GM03348 (cell line): ENCODE results near the gene PCDHGA7.
"Not testable (repeated sequence)": the region's sequence is repeated elsewhere in the genome, so short reads cannot be mapped to it uniquely, and the experiment has no call there.

Experiments used
- DNase-seq: peaks from one replicate; pipeline ENCODE4 v3.0.0; 2012; ENCODE audit warnings: low spot score

The PCDHGA7 gene

GRCh38 chr5:141382469-141383294 lies at the start of gene PCDHGA7:
TSS of gene PCDHGA7 (plus strand) at chr5:141382742. CDS start at chr5:141382900, 158 bp downstream.
- peak; percentile 53 for DNase-seq

DNA sequence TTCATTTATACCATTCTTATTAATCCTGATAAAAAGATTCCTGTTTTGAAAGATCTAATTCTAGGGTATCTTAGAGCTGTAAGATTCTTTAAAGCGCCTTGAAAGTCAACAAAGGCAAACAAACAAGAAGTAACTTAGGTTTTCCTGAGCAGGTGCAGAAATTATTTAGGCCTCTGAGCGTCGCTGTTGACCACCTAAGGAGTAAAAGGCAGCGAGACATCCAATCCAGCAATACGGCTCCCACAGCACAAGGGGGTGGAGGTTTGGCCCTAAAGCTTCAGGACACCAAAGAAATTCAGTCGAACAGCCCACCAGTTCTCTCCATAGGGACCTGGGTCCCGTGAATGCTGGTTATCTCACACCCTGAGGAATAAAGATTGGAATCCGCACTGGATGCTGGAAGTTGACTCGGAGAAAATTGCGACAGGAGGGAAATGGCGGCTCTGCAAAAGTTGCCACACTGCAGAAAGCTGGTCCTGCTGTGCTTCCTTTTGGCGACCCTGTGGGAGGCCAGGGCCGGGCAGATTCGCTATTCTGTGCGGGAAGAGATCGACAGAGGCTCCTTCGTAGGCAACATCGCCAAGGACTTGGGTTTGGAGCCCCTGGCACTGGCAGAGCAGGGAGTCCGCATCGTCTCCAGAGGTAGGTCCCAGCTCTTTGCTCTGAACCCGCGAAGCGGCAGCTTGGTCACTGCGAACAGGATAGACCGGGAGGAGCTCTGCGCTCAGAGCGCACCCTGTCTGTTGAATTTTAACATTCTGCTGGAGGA lies 43.8 kb upstream of the PCDHGA7 start, which contains the start of gene PCDHGA2:
Gene PCDHGA2, plus strand, starts transcription at position 223 of the 769 bp plus-strand sequence.
- peak; percentile 67 for DNase-seq

- DNase-seq = not testable (repeated sequence)
These were observed 41.7 kb upstream of the PCDHGA7 start for GRCh38 chr5:141340781-141341354.

DNA sequence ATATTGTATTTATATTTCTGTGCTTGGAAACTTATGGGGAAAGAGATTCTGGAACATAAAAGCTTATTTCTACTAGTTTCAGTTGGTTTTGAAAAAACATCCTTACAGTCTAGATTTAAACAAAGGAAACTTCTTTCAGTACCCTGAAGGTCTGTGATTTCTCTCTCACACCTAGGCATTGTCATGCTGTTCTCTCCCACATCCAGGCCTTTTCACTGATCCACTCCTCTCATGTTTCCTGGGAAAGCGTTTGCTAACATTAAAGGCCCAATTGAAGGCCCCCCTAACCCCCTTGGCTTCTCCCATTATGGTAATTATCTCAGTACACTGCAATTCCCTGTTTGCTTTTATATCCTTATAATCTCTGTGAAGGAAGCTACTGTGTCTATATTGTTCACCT lies 39.8 kb upstream of the PCDHGA7 start:
- DNase-seq = no peak

GRCh38 chr5:141343242-141343952 lies 39.1 kb upstream of the PCDHGA7 start, which contains the start of gene PCDHGA3:
TSS of gene PCDHGA3 (plus strand) at chr5:141343829. CDS start at chr5:141344034, 205 bp downstream.
- no peak for DNase-seq

DNA sequence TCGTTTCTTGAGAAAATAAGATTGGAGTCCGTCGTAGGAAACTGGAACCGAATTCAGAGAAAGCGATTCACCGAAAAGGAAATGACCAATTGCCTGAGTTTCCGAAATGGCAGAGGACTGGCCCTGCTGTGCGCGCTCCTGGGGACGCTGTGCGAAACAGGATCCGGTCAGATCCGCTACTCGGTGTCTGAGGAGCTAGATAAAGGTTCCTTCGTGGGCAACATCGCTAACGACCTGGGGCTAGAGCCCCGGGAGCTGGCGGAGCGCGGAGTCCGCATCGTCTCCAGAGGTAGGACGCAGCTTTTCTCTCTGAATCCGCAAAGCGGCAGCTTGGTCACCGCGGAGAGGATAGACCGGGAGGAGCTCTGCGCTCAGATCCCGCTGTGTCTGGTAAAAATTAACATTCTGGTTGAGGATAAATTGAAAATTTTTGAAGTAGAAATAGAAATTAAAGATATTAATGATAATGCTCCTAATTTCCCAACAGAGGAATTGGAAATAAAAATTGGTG lies 38.5 kb upstream of the PCDHGA7 start:
- DNase-seq = no peak

- DNase-seq = no peak
These were observed 37.2 kb upstream of the PCDHGA7 start for GRCh38 chr5:141345327-141345726.

DNA sequence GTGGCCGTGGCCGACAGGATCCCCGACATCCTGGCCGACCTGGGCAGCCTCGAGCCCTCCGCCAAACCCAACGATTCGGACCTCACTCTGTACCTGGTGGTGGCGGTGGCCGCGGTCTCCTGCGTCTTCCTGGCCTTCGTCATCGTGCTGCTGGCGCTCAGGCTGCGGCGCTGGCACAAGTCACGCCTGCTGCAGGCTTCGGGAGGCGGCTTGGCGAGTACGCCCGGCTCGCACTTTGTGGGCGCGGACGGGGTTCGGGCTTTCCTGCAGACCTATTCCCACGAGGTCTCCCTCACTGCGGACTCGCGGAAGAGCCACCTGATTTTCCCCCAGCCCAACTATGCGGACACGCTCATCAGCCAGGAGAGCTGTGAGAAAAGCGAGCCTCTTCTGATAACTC lies 36.5 kb upstream of the PCDHGA7 start:
- not testable (repeated sequence) for DNase-seq

DNA sequence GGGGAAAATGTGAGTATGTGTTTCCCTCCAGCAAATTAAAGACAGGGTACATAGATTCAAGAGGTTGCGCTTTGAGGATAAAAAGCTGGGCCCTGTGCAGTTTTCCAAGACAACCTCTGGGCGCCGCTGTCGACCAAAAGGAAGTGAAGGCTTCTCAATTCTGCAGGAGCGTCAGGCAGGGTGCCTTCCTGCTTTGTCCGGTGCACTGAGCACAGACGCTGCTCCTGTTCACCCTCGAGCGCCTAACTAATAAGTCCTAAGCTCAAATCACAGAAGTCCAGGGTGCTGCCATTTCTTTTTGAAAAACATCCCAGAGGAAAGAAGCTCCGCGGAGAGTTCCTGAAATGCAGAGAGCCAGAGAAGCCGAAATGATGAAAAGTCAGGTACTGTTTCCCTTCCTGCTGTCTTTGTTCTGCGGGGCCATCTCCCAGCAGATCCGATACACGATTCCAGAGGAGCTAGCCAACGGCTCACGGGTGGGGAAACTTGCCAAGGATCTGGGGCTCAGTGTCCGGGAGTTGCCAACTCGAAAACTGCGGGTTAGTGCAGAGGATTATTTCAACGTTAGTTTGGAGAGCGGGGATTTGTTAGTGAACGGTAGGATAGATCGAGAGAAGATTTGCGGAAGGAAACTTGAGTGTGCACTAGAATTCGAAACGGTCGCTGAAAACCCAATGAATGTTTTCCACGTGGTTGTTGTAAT lies 32.5 kb upstream of the PCDHGA7 start, which contains the start of gene PCDHGB1:
Gene PCDHGB1, plus strand, starts transcription at position 183 of the 703 bp plus-strand sequence. Its CDS starts 162 bp downstream, at position 345.
- peak; percentile 68 for DNase-seq

DNA sequence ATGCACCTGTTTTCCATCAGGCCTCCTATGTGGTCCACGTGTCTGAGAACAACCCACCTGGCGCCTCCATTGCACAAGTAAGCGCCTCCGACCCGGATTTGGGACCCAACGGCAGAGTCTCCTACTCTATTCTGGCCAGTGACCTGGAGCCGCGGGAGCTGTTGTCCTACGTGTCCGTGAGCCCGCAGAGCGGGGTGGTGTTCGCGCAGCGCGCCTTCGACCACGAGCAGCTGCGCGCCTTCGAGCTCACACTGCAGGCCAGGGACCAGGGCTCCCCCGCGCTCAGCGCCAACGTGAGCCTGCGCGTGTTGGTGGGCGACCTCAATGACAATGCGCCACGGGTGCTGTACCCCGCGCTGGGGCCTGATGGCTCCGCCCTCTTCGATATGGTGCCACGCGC lies 31.0 kb upstream of the PCDHGA7 start:
- DNase-seq = no peak

- peak; percentile 48 for DNase-seq
These were observed 27.6 kb upstream of the PCDHGA7 start, which contains the start of gene PCDHGA4 for GRCh38 chr5:141354900-141355469. TSS of gene PCDHGA4 (plus strand) at chr5:141355021. CDS start at chr5:141355108, 87 bp downstream.

GRCh38 chr5:141355641-141356040 lies 26.9 kb upstream of the PCDHGA7 start:
- DNase-seq = no peak

GRCh38 chr5:141356133-141356532 lies 26.4 kb upstream of the PCDHGA7 start:
- no peak for DNase-seq

GRCh38 chr5:141356950-141357349 lies 25.6 kb upstream of the PCDHGA7 start:
- DNase-seq = no peak

DNA sequence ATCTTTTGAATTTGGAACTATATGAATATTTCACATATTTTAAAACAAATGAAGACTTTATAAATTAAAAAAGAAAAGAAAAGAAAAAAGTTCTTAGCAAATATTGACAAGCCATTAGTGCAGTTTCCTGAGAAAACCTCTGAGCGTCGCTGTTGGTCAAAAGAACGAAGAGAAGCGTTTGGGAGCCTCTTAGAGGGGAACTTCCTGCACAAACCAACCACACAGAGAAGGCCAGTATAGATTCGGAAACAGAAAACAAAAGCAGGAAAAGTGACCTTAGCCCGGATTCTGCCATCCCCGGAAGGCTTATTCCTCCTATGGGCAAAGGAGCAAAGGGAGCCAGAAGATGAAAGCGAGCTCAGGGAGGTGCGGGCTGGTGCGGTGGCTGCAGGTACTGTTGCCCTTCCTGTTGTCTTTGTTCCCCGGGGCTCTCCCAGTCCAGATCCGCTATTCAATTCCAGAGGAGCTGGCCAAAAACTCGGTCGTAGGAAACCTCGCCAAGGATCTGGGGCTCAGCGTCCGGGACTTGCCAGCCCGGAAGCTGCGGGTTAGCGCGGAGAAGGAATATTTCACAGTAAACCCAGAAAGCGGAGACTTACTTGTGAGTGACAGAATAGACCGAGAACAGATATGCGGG lies 22.6 kb upstream of the PCDHGA7 start, which contains the start of gene PCDHGB2:
Gene PCDHGB2, plus strand, starts transcription at position 205 of the 637 bp plus-strand sequence. Its CDS starts 142 bp downstream, at position 347.
- DNase-seq = peak; percentile 45

GRCh38 chr5:141360685-141361084 lies 21.9 kb upstream of the PCDHGA7 start:
- DNase-seq = no peak

DNA sequence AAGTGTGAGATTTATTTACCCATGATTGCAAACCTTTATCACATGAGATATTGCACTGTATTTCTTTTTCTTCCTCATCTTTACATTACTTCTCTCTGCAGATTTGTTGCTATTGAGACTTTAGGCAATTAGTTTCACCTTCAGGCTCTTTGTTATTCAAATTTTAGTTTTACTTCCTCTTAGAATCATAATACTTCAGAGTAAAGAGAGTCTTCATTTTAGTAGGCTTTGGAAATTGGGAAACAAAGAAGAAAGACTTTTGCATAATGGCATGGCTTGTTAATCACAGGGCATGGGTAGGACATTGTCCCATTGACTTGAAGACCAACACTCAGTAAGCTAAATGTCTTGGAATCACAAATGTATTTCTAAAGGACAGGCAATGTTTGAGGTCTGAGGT lies 19.8 kb upstream of the PCDHGA7 start:
- DNase-seq = no peak

DNA sequence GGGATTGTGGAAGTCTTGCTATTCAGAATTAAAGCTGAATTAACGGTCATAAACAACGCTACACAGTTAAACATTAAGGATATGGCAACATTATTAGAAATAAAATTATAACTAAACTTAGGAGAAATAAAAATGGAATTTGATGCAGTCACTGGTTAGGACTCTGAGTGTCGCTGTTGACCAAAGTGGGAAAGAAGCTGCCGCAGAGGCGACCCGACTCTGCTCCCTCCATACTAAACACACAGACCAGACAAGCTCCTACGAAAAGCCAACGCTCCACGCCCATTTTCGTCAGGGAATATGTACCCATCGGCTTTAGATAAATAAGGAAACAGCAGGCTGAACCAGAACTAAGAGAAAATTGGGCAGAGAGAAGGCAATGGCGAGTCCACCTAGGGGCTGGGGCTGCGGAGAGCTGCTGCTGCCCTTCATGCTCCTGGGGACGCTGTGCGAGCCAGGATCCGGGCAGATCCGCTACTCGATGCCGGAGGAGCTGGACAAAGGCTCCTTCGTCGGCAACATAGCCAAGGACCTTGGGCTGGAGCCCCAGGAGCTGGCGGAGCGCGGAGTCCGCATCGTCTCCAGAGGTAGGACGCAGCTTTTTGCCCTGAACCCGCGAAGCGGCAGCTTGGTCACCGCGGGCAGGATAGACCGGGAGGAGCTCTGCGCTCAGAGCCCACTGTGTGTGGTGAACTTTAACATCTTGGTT lies 18.4 kb upstream of the PCDHGA7 start, which contains the start of gene PCDHGA5:
Gene PCDHGA5, plus strand, starts transcription at position 211 of the 709 bp plus-strand sequence. Its CDS starts 169 bp downstream, at position 380.
- no peak for DNase-seq
